ENCODE results near the gene SKOR1.

Gene SKOR1

DNA sequence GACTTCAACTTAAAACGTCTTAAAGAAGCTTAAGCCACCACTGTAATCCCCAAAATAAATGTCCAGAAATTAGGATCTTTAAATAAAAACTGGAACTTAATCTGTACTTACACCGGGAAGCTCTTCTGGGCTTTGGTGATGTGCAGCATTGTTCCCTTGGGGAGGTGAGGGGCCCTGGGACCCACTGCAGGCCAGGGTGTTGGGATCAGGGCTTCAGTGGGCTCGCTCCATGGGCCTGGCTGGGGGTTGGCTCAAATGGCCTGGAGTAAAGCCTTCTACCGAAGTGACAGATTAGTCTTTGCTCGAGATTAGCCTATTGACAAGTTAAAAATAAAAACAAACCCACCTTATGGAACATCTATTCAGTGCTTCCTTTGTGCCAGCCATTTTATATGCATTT is 20.7 kb downstream of the SKOR1 start:
- in situ Hi-C loops (cut with MboI; ENCODE audit: low sequenced_read_pairs): no loop called here

DNA sequence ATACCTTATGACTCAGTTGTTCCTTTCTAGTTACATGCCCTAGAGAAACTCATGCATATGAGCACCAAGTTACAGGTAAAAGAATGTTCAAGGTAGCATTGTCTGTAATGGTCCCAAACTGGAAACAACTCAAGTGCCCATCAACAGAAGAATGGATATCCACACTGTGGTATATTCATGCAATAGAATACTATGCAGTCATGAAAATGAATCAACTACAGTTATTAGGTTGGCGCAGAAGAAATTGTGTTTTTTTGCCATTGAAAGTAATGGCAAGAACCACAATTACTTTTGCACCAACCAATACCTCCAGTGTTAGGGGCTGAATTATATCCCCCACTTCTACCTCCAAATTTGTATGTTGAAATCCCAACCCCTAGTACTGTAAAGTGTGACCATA is 24.2 kb downstream of the SKOR1 start:
- in situ Hi-C loops (cut with MboI; ENCODE audit: low sequenced_read_pairs): no loop called here

DNA sequence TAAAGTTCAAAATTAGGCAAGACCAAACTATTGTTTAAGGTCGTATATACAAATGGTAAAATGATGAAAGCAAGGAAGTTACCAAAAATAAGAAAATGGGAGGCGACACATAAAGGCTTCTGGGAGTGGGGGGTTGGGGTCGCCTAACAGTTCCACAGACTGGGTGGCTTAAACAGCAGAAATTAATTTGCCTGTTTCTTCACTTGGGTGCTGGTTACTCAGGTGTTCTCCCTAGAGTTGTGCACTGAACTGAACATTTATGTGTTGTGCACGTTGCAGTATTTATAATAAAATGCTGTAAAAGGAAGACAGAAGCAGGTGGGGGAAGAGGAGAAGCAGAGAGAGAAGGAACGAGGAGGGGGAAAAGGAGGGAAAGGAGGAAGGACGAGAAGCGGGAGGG is 25.0 kb downstream of the SKOR1 start:
- in situ Hi-C loops (cut with MboI; ENCODE audit: low sequenced_read_pairs): no loop called here

DNA sequence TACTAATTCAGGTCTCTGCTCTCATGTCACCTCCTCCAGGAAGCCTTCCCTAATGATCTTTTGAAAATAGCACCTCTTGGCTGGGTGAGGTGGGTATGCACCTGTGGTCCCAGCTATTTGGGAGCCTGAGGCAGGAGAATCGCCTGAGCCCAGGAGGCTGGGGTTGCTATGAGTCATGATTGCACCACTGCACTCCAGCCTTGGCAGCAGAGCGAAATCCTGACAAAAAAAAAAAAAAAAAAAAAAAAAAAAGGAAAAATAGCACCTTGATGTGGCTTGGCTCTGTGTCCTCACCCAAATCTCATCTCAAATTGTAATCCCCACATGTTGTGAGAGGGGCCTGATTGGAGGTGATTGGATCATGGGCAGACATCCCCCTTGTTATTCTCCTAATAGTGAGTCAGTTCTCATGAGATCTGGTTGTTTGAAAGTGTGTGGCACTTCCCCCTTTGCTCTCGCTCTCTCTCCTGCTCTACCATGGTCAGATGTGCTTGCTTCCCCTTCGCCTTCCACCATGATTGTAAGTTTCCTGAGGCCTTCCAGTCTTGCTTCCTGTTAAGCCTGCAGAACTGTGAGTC is 25.8 kb downstream of the SKOR1 start:
- in situ Hi-C loops (cut with MboI; ENCODE audit: low sequenced_read_pairs): no loop called here

DNA sequence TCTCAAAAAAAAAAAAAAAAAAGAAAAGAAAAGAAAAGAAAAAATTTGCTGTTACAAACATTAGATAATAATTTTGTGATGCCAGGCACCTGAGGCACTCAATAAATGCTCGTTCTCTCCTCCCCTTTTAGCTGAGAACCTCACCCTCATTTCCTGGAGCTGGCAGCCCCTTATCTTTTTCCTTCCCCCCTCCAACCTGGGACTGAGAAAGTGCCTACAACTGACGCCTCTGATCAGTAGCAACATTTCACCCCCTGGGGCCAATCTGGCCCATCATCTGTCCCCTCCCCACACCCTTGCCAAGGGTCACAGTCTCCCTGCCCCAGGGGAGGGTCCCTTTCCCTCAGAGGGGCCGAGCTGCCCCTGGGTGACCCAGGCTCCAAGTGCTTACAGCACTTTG is 27.1 kb downstream of the SKOR1 start:
- in situ Hi-C loops (cut with MboI; ENCODE audit: low sequenced_read_pairs): no loop called here

DNA sequence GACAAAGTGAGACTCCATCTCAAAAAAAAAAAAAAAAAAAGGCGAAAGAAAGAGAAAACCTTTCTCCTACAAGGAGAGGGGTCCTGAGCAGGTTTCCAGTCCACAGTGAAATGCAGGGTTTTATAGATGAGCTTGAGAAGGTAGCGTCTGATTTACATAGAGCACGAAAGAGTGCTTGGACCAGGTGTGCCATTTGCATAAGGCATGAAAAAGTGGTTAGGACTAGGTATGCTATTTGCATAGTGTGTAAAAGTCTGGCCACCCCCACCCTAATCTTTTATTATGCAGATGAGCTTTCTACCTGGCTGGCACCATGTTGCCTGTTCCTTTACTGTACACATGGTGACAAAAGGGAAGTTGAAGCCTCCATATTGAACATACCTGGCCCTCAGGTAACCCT is 28.1 kb downstream of the SKOR1 start:
- in situ Hi-C loops (cut with MboI; ENCODE audit: low sequenced_read_pairs): no loop called here

DNA sequence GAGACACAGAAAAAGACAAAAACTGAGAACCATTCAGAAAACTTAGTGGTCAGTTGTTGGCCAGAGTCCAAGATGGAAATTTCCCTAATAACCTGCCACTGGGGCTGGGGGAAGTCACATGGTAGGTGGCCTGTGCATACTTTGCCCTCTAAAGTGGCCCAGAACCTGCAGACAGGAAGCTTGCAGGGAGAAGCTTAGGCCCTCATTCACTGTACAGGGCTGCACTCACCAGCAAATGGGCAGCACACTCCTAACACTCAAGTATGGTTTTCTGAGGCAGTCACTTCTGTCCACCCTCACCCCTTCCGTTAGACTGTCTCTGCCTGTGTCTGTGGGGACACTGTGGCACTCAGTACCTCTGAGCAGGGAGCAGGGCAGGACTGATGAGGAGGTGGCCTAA is 29.0 kb downstream of the SKOR1 start:
- in situ Hi-C loops (cut with MboI; ENCODE audit: low sequenced_read_pairs): no loop called here

DNA sequence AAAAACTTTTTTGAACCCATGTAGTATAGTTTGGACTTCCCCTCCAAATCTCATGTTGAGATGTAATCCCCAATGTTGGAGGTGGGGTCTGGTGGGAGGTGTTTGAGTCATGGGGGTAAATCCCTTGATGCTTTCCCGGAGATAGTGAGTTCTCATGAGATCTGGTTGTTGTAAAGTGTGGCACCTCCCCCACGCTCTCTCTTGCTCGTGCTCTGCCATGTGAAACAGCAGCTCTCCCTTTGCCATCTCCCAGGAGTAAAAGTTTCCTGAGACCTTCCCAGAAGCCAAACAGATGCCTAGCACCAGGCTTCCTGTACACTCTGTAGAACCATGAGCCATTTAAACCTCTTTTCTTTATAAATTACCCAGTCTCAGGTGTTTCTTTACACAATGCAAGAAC is 30.5 kb downstream of the SKOR1 start:
- in situ Hi-C loops (cut with MboI; ENCODE audit: low sequenced_read_pairs): no loop called here

DNA sequence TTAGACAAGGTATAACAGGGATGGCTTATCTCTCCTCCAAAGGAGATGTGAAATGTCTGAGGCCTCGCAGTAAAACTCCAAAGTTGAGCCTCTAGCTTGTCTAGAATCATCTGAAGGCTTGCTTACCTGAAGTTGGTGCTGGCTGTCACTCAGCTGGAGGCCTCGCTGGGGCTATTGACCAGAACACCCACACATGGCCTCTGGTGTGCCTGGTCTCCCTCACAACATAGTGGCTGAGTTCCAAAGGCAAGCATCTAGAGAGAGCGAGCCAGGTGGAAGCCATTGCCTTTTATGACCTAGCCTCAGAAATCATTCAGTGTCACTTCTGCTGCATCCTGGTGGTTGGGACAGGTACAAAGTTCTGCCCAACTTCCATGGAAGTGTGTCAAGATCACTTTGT is 31.9 kb downstream of the SKOR1 start:
- in situ Hi-C loops (cut with MboI; ENCODE audit: low sequenced_read_pairs): no loop called here

DNA sequence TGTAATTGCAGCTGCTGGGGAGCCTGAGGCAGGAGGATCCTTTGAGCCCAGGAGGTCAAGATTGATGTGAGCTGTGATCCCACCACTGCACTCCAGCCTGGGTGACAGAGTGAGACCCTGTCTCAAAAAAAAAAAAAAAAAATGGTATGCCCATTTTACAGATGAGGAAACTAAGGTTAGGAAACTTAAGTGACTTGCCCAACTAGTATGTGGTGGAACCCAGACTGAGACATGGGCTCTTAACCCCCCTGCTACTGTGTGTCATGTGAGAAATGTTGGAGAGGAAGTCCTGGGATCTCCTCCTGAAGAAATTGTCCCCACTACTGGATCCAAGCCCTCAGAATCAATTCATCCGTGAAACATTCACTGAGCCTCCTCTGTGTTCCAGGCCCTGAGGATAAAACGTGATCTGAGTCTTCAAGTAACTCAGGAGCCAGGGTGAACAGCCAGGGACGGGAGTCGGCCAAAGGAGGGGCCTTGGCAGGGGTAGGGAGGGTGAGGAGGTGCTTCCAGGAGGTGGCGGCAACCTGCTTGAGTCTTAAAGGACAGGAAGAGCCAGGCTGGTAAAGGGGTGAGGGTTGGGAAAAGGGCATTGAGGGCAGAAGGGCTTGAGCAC is 34.1 kb downstream of the SKOR1 start:
- in situ Hi-C loops (cut with MboI; ENCODE audit: low sequenced_read_pairs): no loop called here

DNA sequence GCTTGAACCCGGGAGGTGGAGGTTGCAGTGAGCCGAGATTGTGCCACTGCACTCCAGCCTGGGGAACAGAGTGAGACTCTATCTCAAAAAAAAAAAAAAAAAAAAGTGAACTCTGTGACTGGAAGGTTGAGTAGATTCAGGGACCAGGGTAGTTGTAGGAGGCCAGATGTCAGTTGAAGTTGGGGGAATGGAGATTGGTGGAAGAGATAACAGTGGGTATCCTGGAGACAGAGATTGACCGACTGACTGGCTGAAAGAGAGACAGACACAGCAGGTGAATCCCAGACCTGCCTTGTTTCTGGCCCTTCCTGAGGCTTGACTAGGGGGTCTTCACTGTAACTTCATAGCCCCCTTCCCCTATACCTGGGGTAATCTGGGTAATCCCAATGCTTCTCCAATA is 36.7 kb downstream of the SKOR1 start:
- in situ Hi-C loops (cut with MboI; ENCODE audit: low sequenced_read_pairs): no loop called here

DNA sequence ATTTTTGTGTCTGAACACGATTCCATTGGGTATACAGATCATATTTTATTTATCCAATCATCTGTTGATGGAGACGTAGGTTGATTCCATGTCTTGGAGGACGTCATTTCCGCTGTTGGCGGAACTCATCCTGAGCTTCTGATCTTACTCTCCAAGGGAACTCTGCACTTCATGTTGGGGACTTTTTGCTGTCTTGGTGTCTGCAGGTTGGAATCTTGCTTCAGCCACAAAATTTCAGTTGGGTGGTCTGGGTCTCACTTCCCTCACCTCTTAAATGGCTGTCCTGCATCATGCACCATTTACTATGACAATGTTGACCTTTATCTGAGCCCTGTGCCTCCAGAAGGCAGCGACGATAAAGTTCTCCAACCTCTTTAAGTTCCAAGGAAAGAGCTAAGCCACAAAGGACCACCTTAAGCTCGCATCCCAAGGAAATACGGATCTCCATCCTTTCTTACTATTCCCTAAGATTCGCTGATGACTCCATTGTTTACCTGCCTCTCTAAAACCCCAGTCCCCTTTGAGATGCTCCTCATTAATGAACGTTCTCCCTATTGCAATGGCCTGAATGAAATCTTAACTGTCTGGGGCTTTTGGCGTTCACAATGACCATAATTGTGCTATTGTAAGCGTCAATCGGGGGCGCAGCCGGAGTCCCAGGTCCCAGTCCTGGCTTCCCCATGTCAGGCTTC is 37.6 kb downstream of the SKOR1 start:
- in situ Hi-C loops (cut with MboI; ENCODE audit: low sequenced_read_pairs): no loop called here

DNA sequence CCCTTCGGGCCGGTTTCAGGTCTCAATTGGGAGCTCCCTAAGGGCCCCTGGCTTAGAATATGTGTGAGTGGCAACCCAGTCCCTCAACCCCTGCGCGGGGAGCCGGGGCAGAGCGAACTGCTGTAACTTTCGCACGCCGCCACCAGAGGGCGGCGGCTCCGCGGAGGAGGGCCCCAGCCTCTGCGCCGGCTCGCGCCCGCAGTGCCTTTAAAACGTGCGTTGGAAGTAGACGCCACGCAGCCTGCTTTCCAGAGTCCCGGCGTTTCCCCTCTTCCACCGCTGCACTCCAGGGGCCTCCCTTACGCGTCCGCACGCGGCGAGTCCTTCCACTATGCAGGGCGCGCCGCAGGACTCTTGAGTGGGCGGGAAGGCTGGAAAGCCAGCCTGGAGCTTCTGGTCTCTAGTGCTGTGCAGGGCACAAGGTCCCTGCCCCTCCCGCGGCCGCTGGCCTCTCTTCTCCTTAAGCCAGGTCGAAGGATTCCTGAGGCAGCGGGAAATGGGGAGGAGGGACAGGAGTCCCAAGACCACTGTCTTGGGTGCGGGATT is 38.2 kb downstream of the SKOR1 start:
- in situ Hi-C loops (cut with MboI; ENCODE audit: low sequenced_read_pairs): no loop called here

DNA sequence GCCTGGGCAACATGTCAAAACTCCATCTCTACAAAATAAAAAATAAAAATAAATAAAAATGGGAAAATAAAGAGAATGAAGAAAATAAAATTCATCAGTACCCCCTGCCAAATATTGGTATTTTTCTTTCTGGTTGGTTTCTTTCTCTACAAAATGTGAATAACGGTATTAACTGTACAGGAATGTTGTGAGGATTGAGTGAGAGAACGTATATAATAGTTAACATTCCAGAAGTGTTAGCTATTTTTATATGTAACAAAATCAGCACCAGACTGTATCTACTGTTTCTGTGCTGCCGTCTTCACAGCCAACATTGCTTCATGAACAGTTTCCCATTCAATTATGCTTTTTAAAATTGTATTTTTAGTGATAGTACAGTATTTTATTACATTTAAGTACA is 40.0 kb downstream of the SKOR1 start:
- in situ Hi-C loops (cut with MboI; ENCODE audit: low sequenced_read_pairs): no loop called here

DNA sequence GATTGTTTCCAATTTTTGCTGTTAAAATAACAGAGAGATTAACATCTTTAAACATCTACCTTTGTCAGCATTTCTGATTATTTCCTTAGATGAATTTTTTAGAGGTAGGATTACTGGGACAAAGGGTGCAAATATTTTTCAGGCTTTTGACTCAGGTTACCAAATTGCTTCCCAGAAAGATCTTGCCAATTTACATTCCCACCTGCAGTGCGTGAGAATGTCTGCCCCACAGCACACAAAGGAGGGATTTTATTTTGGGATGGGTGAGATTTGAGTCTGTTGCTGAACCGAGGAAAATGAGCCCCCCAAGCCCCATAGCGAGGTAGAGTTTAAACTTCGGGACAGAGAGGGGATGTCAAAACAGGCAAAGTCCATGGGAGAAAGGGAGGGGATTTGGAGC is 40.5 kb downstream of the SKOR1 start:
- in situ Hi-C loops (cut with MboI; ENCODE audit: low sequenced_read_pairs): no loop called here

DNA sequence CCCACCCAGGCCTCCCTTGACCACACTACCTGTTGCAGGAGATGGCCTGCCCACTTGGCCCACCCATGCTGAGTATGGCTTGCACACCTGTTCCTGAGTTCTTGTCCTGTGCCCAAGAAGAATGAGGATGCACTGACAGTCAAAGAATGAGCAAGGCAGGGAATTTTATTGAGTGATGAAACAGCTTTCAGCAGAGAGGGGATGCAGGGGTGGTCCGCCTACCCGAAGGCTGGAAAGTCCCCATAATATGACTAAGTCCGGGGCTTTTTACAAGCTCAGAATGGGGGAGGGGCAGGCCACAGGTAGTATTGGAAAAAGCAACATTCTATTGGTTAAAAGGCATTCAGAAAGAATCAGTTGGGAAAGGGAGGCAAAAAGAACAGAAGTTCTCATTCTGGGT is 44.4 kb downstream of the SKOR1 start:
- in situ Hi-C loops (cut with MboI; ENCODE audit: low sequenced_read_pairs): no loop called here

DNA sequence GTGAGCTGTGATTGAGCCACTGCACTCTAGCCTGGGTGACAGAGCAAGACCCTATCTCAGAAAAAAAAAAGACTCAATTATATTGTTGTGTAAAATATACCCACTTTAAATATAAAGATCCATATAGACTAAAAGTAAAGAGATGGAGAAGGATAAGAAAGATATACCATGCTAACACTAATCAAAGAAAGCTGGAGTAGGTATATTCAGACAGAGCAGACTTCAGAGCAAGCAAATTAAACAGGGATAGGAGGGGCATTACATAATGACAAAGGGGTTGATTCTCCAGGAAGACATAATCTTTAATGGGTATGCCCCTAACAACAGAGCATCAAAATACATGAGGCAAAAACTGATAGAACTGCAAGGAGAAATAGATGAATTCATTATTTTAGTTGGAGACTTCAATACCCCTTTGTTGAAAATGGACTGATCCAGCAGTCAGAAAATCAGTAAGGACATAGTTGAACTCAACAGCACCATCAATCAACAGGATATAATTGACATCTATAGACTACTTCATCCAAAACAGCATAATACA is 45.6 kb downstream of the SKOR1 start:
- in situ Hi-C loops (cut with MboI; ENCODE audit: low sequenced_read_pairs): no loop called here

DNA sequence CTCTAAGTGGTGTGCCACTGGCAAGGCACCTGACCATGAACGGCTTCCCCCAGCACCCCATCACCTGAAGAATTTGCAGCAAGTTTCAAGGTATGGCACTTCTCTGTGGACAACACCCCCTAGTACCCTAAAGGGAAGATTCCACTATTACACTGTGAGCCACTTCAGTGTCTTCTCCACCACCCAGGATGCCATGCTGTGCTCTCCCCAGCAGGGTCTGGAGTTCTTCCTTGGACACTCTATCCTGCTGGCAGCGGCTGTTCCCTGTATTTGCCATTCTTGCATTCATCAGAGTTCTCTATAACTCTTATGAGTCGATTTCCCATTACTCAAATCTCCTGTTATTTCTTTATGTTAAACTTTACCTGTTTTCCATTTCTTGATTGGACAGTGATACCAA is 48.5 kb downstream of the SKOR1 start:
- in situ Hi-C loops (cut with MboI; ENCODE audit: low sequenced_read_pairs): no loop called here

DNA sequence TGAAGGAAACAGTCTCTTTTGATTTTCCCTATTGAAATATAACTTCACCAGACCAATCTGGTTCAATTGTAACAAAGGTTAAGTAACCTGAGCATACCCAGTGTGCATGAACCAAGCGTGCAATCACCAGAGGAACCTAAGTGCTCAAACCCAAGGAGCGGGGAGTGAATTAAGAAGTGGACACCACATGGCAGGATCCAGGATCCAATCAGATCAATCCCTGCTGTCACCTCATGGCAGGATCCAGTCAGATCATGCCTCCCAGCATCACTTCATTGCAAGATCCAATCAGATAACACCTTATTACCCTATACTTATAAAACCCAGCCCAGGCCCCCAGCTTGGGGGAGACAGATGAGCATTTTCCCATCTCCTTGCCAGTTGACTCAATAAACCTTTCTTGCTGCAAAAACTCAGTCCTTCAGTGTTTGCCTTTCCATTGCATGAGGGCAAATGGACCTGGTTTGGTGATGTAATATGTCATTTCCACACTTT is 53.5 kb downstream of the SKOR1 start:
- in situ Hi-C loops (cut with MboI; ENCODE audit: low sequenced_read_pairs): no loop called here

DNA sequence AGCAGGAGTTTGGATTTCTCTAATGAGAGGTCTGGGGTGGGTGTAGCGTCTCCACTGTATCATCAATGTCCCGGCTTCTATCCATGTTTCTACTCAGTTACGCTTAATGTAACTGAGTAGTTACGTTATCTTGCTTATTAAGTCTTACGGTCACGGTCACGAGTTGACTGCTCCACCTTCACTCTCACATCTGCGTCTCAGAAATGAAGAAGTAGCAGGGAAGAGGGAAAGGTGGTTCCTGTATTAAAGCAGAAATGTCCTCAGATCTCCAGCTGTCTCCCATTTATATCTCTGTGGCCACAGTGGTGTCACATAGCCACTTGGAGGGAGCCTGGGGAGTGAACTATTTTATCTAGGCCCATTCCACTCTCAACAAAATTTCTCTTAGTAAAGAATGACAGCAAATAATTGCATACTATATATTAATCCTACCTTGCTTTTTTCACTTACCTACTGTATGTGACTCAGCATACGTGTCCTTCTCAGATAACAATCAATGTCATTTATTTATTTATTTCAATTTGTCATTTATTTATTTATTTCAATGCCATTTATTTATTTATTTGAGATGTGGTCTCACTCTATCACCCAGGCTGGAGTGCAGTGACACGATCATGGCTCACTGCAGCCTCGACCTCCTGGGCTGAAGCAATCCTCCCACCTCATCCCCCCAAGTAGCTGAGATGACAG is 54.3 kb downstream of the SKOR1 start:
- in situ Hi-C loops (cut with MboI; ENCODE audit: low sequenced_read_pairs): no loop called here

DNA sequence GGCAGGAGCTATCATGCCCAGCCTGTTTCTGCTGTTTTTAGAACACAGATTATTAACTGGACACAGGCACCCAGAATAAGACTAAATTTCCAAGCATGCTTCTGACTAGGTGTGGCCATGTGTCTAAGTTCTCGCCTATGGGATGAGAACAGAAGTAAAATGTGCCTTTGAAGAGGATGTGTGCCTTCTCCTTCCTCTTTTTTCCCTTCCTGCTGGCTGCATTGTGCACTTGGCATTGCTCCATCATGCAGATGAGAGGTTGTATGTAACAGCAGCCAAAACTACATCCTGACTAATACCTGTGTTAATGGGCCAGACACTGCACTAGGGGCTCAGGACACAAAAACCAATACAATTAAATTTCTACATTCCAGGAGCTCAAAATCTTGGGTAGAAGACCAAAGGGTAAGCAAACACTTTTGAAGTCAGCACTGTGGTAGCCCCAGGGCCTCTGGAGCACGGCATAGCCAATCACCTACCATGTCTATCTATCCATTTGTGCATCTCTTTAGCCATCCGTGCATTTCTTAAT is 55.4 kb downstream of the SKOR1 start:
- in situ Hi-C loops (cut with MboI; ENCODE audit: low sequenced_read_pairs): no loop called here

Measured in hTERT RPE-1 (cell line).